SH-SY5Y (cell line): ENCODE data around the gene FN3KRP.

Source experiments
- GATA2 ChIP-seq: IDR thresholded peaks from 2 replicates; pipeline ENCODE4 v1.6.1; 2011; ENCODE audit warnings: mild to moderate bottlenecking, low read depth, low read length
- GATA3 ChIP-seq: IDR thresholded peaks from 2 replicates; pipeline ENCODE4 v1.6.1; 2011; ENCODE audit warnings: low read depth, mild to moderate bottlenecking, low read length, moderate library complexity

The FN3KRP gene

DNA sequence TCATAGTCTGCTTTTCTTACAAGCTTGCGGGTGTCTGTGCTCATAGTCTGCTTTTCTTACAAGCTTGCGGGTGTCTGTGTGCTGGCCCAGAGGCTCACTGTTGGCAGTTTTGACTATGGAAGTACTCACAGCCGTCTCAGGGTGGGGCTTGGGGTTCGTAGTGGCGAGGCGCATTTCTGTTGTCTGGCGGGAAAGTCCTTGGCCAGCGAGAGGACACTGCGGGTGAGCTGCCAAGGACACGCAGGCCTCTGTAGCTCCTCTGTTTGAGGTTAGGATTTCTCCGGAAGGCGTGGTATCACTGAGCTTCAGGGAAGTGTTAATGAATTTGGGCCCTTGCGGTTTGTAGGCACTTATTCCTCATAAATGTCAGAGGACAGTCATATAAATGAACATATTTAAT, 48.9 kb downstream of the FN3KRP start:
- no peak for TF ChIP-seq GATA3
- TF ChIP-seq GATA2, result no peak

DNA sequence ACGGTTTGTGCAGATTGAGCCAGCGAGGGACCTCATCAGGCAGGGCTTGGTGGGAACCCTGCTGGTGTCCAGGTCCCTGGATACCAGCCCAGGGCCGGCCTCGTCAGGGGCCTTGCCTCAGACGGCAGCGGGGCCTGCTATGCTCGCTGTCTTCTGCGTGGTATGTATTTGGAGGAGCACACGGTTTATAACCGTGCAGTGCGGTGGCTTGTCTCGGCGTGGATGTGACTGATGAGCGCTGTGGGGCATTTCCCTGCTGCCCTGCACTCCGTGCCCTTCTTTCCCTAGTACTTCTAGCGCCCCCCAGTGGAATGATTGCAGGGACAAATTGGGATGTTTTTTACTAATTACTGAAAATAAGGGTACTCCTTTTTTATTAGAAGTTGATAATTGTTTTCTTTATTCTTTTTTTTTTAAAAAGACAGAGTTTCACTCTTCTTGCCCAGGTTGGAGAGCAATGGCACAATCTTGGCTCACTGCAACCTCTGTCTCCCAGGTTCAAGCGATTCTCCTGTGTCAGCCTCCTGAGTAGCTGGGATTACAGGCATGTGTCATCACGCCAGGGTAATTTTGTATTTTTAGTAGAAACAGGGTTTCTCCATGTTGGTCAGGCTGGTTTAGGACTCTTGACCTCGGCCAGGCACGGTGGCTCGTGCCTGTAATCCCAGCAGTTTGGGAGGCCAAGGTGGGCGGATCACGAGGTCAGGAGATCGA, 50.7 kb downstream of the FN3KRP start:
- no peak for TF ChIP-seq GATA3
- no peak for TF ChIP-seq GATA2

DNA sequence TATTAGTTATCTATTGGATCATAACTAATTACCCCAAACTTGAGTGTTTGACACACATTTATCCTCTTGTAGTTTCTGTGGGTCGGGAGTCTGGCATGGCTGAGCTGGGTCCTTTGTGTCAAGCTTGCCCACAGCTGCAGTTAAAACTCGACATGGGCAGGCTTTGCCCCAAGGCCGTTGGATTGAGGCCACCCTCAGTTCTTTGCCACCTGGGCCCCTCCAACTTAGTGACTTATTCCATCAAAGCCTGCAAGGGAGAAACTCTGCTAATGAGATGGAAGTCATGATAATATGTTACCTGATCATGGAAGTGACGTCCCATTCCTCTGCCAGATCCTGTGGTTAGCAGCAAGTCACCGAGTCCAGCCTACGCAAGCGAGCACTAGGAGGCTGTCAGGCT, 52.5 kb downstream of the FN3KRP start:
- TF ChIP-seq GATA3 (no peak), GATA2 (no peak)

- no peak for TF ChIP-seq GATA3
- TF ChIP-seq GATA2, result no peak
Measured at GRCh38 chr17:82772026-82772425, 55.5 kb downstream of the FN3KRP start.

DNA sequence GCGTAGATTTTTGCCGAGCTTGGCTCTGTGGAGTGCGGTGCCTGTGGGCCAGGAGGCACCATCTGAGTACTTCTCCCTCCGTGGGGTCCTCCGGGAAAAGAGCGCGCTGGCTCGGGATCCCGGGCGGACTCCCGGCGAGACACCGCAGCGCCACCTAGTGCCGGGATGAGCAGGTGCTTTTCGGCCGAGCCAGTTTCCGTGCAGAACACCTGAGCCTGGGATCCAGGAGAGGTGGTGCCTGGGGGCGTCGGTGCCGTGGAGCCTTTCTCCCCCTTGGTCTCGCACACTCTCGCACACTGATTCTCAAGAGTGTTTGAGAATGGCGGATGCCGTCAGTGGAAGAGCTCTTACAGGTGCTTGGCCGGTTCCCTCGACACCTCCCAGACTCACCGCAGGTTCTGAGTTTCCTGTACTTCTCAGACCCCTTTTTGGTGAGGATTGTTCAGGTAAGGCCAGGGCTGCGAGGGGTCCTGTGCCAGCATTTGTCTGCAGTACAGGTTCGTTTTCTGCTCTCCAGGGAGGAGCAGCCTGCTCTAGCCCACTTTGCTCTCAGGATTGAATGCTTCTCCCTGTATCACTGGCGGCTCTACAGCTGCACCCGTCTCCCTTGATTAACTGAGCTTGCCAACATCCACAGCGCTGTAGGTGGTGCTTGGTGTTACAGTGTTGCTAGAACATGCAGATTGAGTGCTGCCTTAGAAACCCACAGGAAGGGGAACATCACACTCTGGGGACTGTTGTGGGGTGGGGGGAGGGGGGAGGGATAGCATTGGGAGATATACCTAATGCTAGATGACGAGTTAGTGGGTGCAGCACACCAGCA, 58.7 kb downstream of the FN3KRP start:
- TF ChIP-seq GATA3 (no peak), GATA2 (no peak)

- no peak for TF ChIP-seq GATA3
- TF ChIP-seq GATA2, result no peak
Measured at GRCh38 chr17:82776454-82776853, 59.9 kb downstream of the FN3KRP start.
